Panc1 (cell line): ENCODE results near the gene SFXN2. TPM values are rescaled to one million over a fixed set of nuclear protein-coding genes. Genes with fewer than 3 reads are reported as not detected.
A peak's percentile ranks its signal among the peaks of the same experiment; 100 is the strongest.
"Not testable (repeated sequence)": the region's sequence is repeated elsewhere in the genome, so short reads cannot be mapped to it uniquely, and the experiment has no call there.

Experiments
- ATAC-seq: fragments of 200-7000 bp; cut with Tn5 transposase; 2 replicates; pipeline ENCODE4 v1.9.1; 2020; ENCODE audit warnings: mild to moderate bottlenecking, moderate library complexity
- BruUV-seq: library from RNA; stranded (reverse); fragments of 400-500 nt; replicated peaks from 2 replicates; lab custom pipeline; 2021; lab: Mats Ljungman, UMichigan
- CTCF ChIA-PET: fragments of 300-600 bp; sonication (Branson Sonifier 250); formaldehyde crosslinking; loops from one replicate; lab custom pipeline; 2022; ENCODE audit warnings: antibody characterized with exemption; lab: Charles Lee
- POLR2A ChIA-PET: fragments of 300-600 bp; sonication (Branson Sonifier 250); formaldehyde crosslinking; loops from one replicate; lab custom pipeline; 2022; ENCODE audit warnings: antibody characterized with exemption; lab: Charles Lee
- DNase-seq: peaks from one replicate; pipeline ENCODE4 v3.0.0-alpha.2; 2010; ENCODE audit warnings: low read depth, low spot score
- H3K27ac ChIP-seq: 2 replicates; pipeline ENCODE4 v1.5.1; 2011; ENCODE audit warnings: mild to moderate bottlenecking, low read length, inconsistent platforms
- H3K27me3 ChIP-seq: fragments of 200-500 bp; sonication (Bioruptor generic); 2 replicates; pipeline ENCODE4 v1.6.0; 2014; ENCODE audit warnings: low read length, inconsistent platforms; ENCODE audit not compliant: control insufficient read depth, insufficient read depth
- H3K36me3 ChIP-seq: fragments of 200-500 bp; sonication (Bioruptor generic); 2 replicates; pipeline ENCODE4 v1.5.1; 2014; ENCODE audit warnings: inconsistent platforms, mild to moderate bottlenecking, low read length, moderate library complexity; ENCODE audit not compliant: control insufficient read depth, insufficient read depth
- H3K4me1 ChIP-seq: 2 replicates; pipeline ENCODE4 v1.5.1; 2011; ENCODE audit warnings: inconsistent platforms, mild to moderate bottlenecking, low read length, moderate library complexity; ENCODE audit not compliant: control insufficient read depth, insufficient read depth
- H3K4me3 ChIP-seq, 2 experiments: 2 replicates each; pipeline ENCODE4 v1.5.1; 2011 to 2012; ENCODE audit warnings: low read depth in 2 of 2, low read length in 2 of 2, mild to moderate bottlenecking in 2 of 2, inconsistent platforms in 1 of 2, moderate library complexity in 1 of 2
- H3K9me3 ChIP-seq: fragments of 200-500 bp; sonication (Bioruptor generic); 2 replicates; pipeline ENCODE4 v1.5.1; 2014; ENCODE audit warnings: low read depth, mild to moderate bottlenecking, inconsistent platforms, low read length, moderate library complexity; ENCODE audit not compliant: control insufficient read depth, insufficient read depth
- CTCF ChIP-seq: fragments of 450-650 bp; IDR thresholded peaks from 2 replicates; pipeline ENCODE4 v1.5.1; 2017; ENCODE audit warnings: mild to moderate bottlenecking
- POLR2AphosphoS5 ChIP-seq: IDR thresholded peaks from 2 replicates; pipeline ENCODE4 v1.6.1; 2012; ENCODE audit warnings: mild to moderate bottlenecking, low read depth, low read length, moderate library complexity
- REST ChIP-seq, 2 experiments: IDR thresholded peaks; 2 replicates each; pipeline ENCODE4 v1.6.1; 2011 to 2012; ENCODE audit warnings: low read depth in 2 of 2, control low read depth in 1 of 2, low read length in 1 of 2, mild to moderate bottlenecking in 1 of 2, moderate library complexity in 1 of 2; ENCODE audit not compliant: insufficient read depth in 1 of 2
- SIN3A ChIP-seq: IDR thresholded peaks from 2 replicates; pipeline ENCODE4 v1.6.1; 2012; ENCODE audit warnings: low read depth, mild to moderate bottlenecking, low read length, moderate library complexity, borderline replicate concordance; ENCODE audit not compliant: insufficient read depth
- TCF7L2 ChIP-seq: IDR thresholded peaks from 2 replicates; pipeline ENCODE4 v1.6.1; 2011; ENCODE audit warnings: mild to moderate bottlenecking, low read depth, low read length, inconsistent platforms
- in situ Hi-C: cut with HindIII; loops from 2 replicates; pipeline ENCODE4 v1.10.0; 2016; ENCODE audit warnings: low sequenced_read_pairs, low pct_unique_long_range_greater_than_20kb
- intact Hi-C: fragments of 100-400 bp; cut with micrococcal nuclease; formaldehyde crosslinking; loops from one replicate; pipeline ENCODE4 v1.10.0; 2022; ENCODE audit not compliant: unreplicated experiment
- total RNA-seq: library from RNA; stranded (reverse); gene quantifications from one replicate; pipeline ENCODE4 v1.2.1, GENCODE V29; 2021; ENCODE audit not compliant: unreplicated experiment

Gene SFXN2
- total RNA-seq, 1 experiment from 2014 or later = 11.6 TPM

GRCh38 chr10:102741726-102742237 lies 27.3 kb downstream of the SFXN2 start:
- no peak for DNase-seq
- no peak for ATAC-seq
- ChIA-PET CTCF (no interaction called here), POLR2A (interaction anchor here (0.6 to 1.5 kb wide), 3 partner anchors 10 to 34 kb away, joined by 4 to 15 read pairs (median 10); no protein-coding TSS in a partner anchor)
- Histone ChIP-seq H3K27me3 (no peaks in the 10 kb centered on the region), H3K4me3 (no peak overlapping the region), H3K9me3 (no peaks in the 10 kb centered on the region; the same call in 1 of the 2 replicates), H3K27ac (no peak overlapping the region), H3K4me1 (peaks cover 20% of the 10 kb centered on the region), H3K36me3 (peaks cover 6% of the 10 kb centered on the region; the same call in 1 of the 2 replicates)
- in situ Hi-C loops = no loop called here
- intact Hi-C loops = no loop called here
- no TSS peak for BruUV-seq
- no peak for TF ChIP-seq SIN3A
- no peak for TF ChIP-seq POLR2AphosphoS5
- no peak for TF ChIP-seq REST (IDR thresholded peaks at IDR 0.05; ENCODE audit: insufficient read depth in 1 of 2, low read depth in 2 of 2, low read length in 1 of 2)
- TF ChIP-seq CTCF = no peak
- TF ChIP-seq TCF7L2 = no peak

GRCh38 chr10:102742313-102742712 lies 27.9 kb downstream of the SFXN2 start:
- intact Hi-C loops, BruUV-seq, in situ Hi-C loops, CTCF ChIA-PET, H3K4me3 ChIP-seq, H3K9me3 ChIP-seq, H3K27me3 ChIP-seq, DNase-seq, ATAC-seq, H3K36me3 ChIP-seq: not testable (repeated sequence)
- POLR2A ChIA-PET = interaction anchor here (0.6 kb wide), 1 partner anchor 11 kb away, joined by 15 read pairs; no protein-coding TSS in a partner anchor
- H3K27ac ChIP-seq = peak overlapping the region; percentile 95; the same call in 1 of the 2 replicates
- H3K4me1 ChIP-seq = peaks cover 21% of the 10 kb centered on the region

- TF ChIP-seq REST (IDR thresholded peaks at IDR 0.05; ENCODE audit: insufficient read depth in 1 of 2, low read depth in 2 of 2, low read length in 1 of 2) (no peak), CTCF (no peak), POLR2AphosphoS5 (no peak), TCF7L2 (no peak), SIN3A (no peak)
- ChIA-PET POLR2A (interaction anchor here (0.7 kb wide), 4 partner anchors 22 to 546 kb away, joined by 3 to 10 read pairs (median 4); no protein-coding TSS in a partner anchor), CTCF (interaction anchor here (0.7 kb wide), 2 partner anchors 49 to 111 kb away, joined by 3 to 5 read pairs; partner anchors contain the start of gene BORCS7)
- H3K4me3 ChIP-seq = peak overlapping the region; percentile 38 to 79; a peak in 3 of 4 replicates
- H3K27ac ChIP-seq = peak overlapping the region; percentile 95
- H3K36me3 ChIP-seq = peaks cover 6% of the 10 kb centered on the region; the same call in 1 of the 2 replicates
- no peak for DNase-seq
- in situ Hi-C loops = no loop called here
- no peaks in the 10 kb centered on the region for H3K27me3 ChIP-seq
- no peaks in the 10 kb centered on the region; the same call in 1 of the 2 replicates for H3K9me3 ChIP-seq
- no TSS peak for BruUV-seq
- intact Hi-C loops = no loop called here
- peaks cover 21% of the 10 kb centered on the region for H3K4me1 ChIP-seq
- ATAC-seq = no peak
These were observed 28.7 kb downstream of the SFXN2 start for GRCh38 chr10:102743078-102743587.
